Osteoblast (primary cell): ENCODE data around the gene TUB. TPM values are rescaled to one million over a fixed set of nuclear protein-coding genes. Genes with fewer than 3 reads are reported as not detected.

ENCODE experiments used
- DNase-seq: peaks from one replicate; pipeline ENCODE4 v3.0.0; 2011; ENCODE audit warnings: low spot score, mixed read lengths; ENCODE audit not compliant: insufficient read length; ENCODE audit errors: missing footprints
- H2AFZ ChIP-seq: 2 replicates; pipeline ENCODE4 v1.6.0; 2011; ENCODE audit warnings: mild to moderate bottlenecking, low read length
- H3K27ac ChIP-seq: 2 replicates; pipeline ENCODE4 v1.5.1; 2011; ENCODE audit warnings: mild to moderate bottlenecking, low read depth, low read length, moderate library complexity
- H3K27me3 ChIP-seq: 2 replicates; pipeline ENCODE4 v1.6.0; 2012; ENCODE audit warnings: mild to moderate bottlenecking, control low read depth, inconsistent platforms, low read length, moderate library complexity; ENCODE audit not compliant: insufficient read depth
- H3K36me3 ChIP-seq: 2 replicates; pipeline ENCODE4 v1.5.1; 2011; ENCODE audit warnings: mild to moderate bottlenecking, low read length, control low read depth, moderate library complexity; ENCODE audit not compliant: insufficient read depth
- H3K4me1 ChIP-seq: 2 replicates; pipeline ENCODE4 v1.5.1; 2011; ENCODE audit warnings: mild to moderate bottlenecking, low read length, control low read depth, moderate library complexity; ENCODE audit not compliant: insufficient read depth
- H3K4me2 ChIP-seq: 2 replicates; pipeline ENCODE4 v1.6.0; 2011; ENCODE audit warnings: mild to moderate bottlenecking, low read length; ENCODE audit not compliant: insufficient read depth
- H3K4me3 ChIP-seq: fragments of 200-600 bp; sonication (generic); 3 replicates; pipeline ENCODE4 v1.5.1; 2012; ENCODE audit warnings: mild to moderate bottlenecking, low read length, inconsistent platforms; ENCODE audit not compliant: insufficient read depth
- H3K79me2 ChIP-seq: 2 replicates; pipeline ENCODE4 v1.6.0; 2012; ENCODE audit warnings: mild to moderate bottlenecking, low read length, control low read depth, inconsistent platforms; ENCODE audit not compliant: insufficient read depth
- H3K9me3 ChIP-seq: 2 replicates; pipeline ENCODE4 v1.5.1; 2011; ENCODE audit warnings: low read depth, low read length, control low read depth
- H4K20me1 ChIP-seq: 2 replicates; pipeline ENCODE4 v1.6.0; 2012; ENCODE audit warnings: mild to moderate bottlenecking, low read length, control low read depth; ENCODE audit not compliant: insufficient read depth
- CTCF ChIP-seq: IDR thresholded peaks from 2 replicates; pipeline ENCODE4 v1.5.1; 2011; ENCODE audit warnings: mild to moderate bottlenecking, low read depth, low read length, moderate library complexity; ENCODE audit errors: extremely low read depth
- total RNA-seq: library from RNA; depleted of rRNA; stranded (reverse); fragments of >200 nt; gene quantifications from 2 replicates; pipeline ENCODE4 v1.2.3, GENCODE V29; 2012

Gene TUB
- total RNA-seq, 1 donor = 23.5 TPM

GRCh38 chr11:8062781-8063257 is 18.2 kb upstream of the TUB start:
- no peaks in the 10 kb centered on the region for H3K9me3 ChIP-seq
- H3K27ac ChIP-seq = peak overlapping the region; percentile 50
- no peaks in the 10 kb centered on the region for H4K20me1 ChIP-seq
- peak overlapping the region; percentile 64 for H3K4me2 ChIP-seq
- TF ChIP-seq CTCF = no peak
- H3K4me3 ChIP-seq = no peak overlapping the region
- no peak for DNase-seq
- no peaks in the 10 kb centered on the region for H3K79me2 ChIP-seq
- H3K36me3 ChIP-seq = no peaks in the 10 kb centered on the region
- no peaks in the 10 kb centered on the region for H3K27me3 ChIP-seq
- H3K4me1 ChIP-seq = peaks cover 46% of the 10 kb centered on the region
- H2AFZ ChIP-seq = no peak overlapping the region

- H3K4me3 ChIP-seq = no peak overlapping the region
- TF ChIP-seq CTCF = no peak
- H3K4me2 ChIP-seq = peak overlapping the region; percentile 64
- H3K9me3 ChIP-seq = no peaks in the 10 kb centered on the region
- peak overlapping the region; percentile 50 for H3K27ac ChIP-seq
- no peaks in the 10 kb centered on the region for H3K79me2 ChIP-seq
- H3K4me1 ChIP-seq = peaks cover 50% of the 10 kb centered on the region
- no peaks in the 10 kb centered on the region for H3K27me3 ChIP-seq
- H4K20me1 ChIP-seq = no peaks in the 10 kb centered on the region
- DNase-seq = peak; percentile 95
- peak overlapping the region; percentile 24 for H2AFZ ChIP-seq
- no peaks in the 10 kb centered on the region for H3K36me3 ChIP-seq
Observed at GRCh38 chr11:8063324-8063723, 17.7 kb upstream of the TUB start.

DNA sequence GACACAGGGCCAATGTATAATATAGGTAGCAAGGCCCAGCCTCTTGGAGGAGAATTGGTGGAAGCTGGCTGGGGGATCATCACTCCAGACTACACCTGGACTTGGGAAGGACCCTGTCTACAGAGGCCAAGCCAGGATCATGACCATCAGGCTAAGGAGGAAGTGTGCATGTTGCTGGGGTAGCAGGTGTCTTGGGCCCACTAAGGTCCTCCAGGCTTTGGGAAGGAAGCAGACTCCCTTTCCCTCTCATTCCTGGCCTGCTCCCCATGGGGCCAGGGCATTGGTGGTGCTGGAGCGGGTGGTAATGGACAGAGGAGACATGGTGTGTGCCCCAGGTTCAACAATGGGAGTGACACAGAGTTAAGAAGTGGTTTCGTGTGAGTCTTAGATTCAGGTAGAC is 16.0 kb upstream of the TUB start:
- Histone ChIP-seq H3K27me3 (no peaks in the 10 kb centered on the region), H2AFZ (no peak overlapping the region), H3K4me3 (no peak overlapping the region), H3K9me3 (no peaks in the 10 kb centered on the region), H4K20me1 (no peaks in the 10 kb centered on the region), H3K36me3 (no peaks in the 10 kb centered on the region), H3K27ac (no peak overlapping the region), H3K4me1 (peaks cover 65% of the 10 kb centered on the region), H3K4me2 (no peak overlapping the region), H3K79me2 (no peaks in the 10 kb centered on the region)
- TF ChIP-seq CTCF = no peak
- peak; percentile 5 for DNase-seq

DNA sequence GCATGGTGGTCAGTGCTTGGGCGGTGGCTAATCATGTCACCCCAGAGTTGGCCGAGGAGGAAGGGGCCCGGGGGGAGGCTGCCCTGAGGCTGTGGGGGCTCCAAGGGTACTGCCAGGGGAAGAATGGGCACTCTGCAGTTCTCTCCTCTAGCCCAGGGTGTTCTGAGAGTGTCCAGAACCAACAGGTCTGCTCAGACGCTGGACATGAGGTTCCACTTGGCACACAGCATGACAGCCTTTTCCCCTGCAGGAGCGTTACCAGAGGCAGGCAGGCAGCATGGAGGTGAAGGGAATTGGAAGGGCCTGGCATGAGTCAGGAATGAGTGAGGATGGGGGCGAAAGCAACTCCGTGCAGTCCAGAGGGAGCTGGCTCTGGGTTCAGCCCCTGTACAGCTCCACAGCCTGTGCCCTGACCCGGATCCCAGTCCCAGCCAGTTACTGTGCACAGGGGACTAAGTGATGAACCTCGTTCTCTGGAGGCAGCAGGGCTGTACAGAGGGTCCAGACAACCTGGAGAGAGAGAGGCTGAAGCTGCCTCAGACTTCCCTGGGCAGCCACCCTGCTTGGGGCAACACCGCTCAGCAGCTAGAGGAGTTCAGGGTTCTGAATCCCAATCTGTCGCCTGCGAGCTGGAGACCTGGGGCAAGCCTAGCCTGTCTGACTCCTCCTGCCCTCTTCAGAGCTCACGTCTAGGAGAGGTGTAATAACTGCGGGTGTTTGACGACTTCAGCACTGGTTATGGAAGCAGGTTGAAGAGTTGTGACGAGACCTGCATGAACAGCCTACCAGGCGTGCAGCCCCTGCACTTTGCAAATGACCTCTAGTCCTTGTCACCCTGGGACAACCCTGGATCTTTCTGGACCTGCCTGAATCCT is 14.7 kb upstream of the TUB start:
- peak; percentile 66 for DNase-seq
- TF ChIP-seq CTCF = no peak
- Histone ChIP-seq H4K20me1 (no peaks in the 10 kb centered on the region), H3K4me2 (no peak overlapping the region), H2AFZ (no peak overlapping the region), H3K79me2 (no peaks in the 10 kb centered on the region), H3K9me3 (no peaks in the 10 kb centered on the region), H3K4me3 (no peak overlapping the region), H3K4me1 (peaks cover 53% of the 10 kb centered on the region), H3K27me3 (no peaks in the 10 kb centered on the region), H3K36me3 (no peaks in the 10 kb centered on the region), H3K27ac (no peak overlapping the region)
